Trophoblast cell (in vitro differentiated cells and primary cell): ENCODE measurements around the gene FAM193A.

ENCODE experiments used
- DNase-seq, 2 donors: peaks; one replicate each; pipeline ENCODE4 v3.0.0-alpha.2; 2016
- H2AFZ ChIP-seq: 2 replicates; pipeline ENCODE4 v1.6.1; 2013; ENCODE audit warnings: low read length, moderate library complexity, mild to moderate bottlenecking; ENCODE audit not compliant: insufficient read depth, poor library complexity
- H2AK5ac ChIP-seq: 2 replicates; pipeline ENCODE4 v1.6.1; 2013; ENCODE audit warnings: mild to moderate bottlenecking, low read length
- H2BK120ac ChIP-seq: 2 replicates; pipeline ENCODE4 v1.6.1; 2013; ENCODE audit warnings: low read length, mild to moderate bottlenecking, moderate library complexity; ENCODE audit not compliant: insufficient read depth, poor library complexity
- H2BK12ac ChIP-seq: 2 replicates; pipeline ENCODE4 v1.6.1; 2013; ENCODE audit warnings: mild to moderate bottlenecking, low read length, moderate library complexity
- H2BK5ac ChIP-seq: 2 replicates; pipeline ENCODE4 v1.6.1; 2013; ENCODE audit warnings: low read length, low read depth, moderate library complexity, mild to moderate bottlenecking; ENCODE audit not compliant: poor library complexity
- H3K14ac ChIP-seq: 2 replicates; pipeline ENCODE4 v1.6.1; 2013; ENCODE audit warnings: mild to moderate bottlenecking, low read length
- H3K18ac ChIP-seq: 2 replicates; pipeline ENCODE4 v1.6.1; 2013; ENCODE audit warnings: mild to moderate bottlenecking, low read length
- H3K23ac ChIP-seq: 2 replicates; pipeline ENCODE4 v1.6.1; 2013; ENCODE audit warnings: low read length
- H3K27ac ChIP-seq: 2 replicates; pipeline ENCODE4 v1.5.1; 2013; ENCODE audit warnings: low read depth, mild to moderate bottlenecking, inconsistent platforms, low read length, moderate library complexity
- H3K27me3 ChIP-seq: 2 replicates; pipeline ENCODE4 v1.6.1; 2013; ENCODE audit warnings: inconsistent platforms, mild to moderate bottlenecking, low read length, moderate library complexity; ENCODE audit not compliant: insufficient read depth
- H3K36me3 ChIP-seq, 2 experiments: 1 replicate in 1 of 2; 2 replicates in 1 of 2; pipeline ENCODE4 v1.6.1; 2013; ENCODE audit warnings: low read length in 2 of 2, mild to moderate bottlenecking in 2 of 2, moderate library complexity in 1 of 2; ENCODE audit not compliant: insufficient read depth in 2 of 2, control insufficient read depth in 1 of 2
- H3K4ac ChIP-seq: 2 replicates; pipeline ENCODE4 v1.6.1; 2013; ENCODE audit warnings: low read depth, mild to moderate bottlenecking, low read length, moderate library complexity
- H3K4me1 ChIP-seq, 2 experiments: 1 replicate in 1 of 2; 2 replicates in 1 of 2; pipeline ENCODE4 v1.6.1; 2013; ENCODE audit warnings: low read length in 2 of 2, mild to moderate bottlenecking in 2 of 2, moderate library complexity in 1 of 2; ENCODE audit not compliant: insufficient read depth in 2 of 2, control insufficient read depth in 1 of 2
- H3K4me2 ChIP-seq: 2 replicates; pipeline ENCODE4 v1.6.1; 2013; ENCODE audit warnings: inconsistent platforms, mild to moderate bottlenecking, low read length, moderate library complexity
- H3K4me3 ChIP-seq: 2 replicates; pipeline ENCODE4 v1.5.1; 2013; ENCODE audit warnings: mild to moderate bottlenecking, low read depth, low read length, inconsistent platforms
- H3K79me1 ChIP-seq: one replicate; pipeline ENCODE4 v1.6.1; 2013; ENCODE audit warnings: low read length
- H3K79me2 ChIP-seq: 2 replicates; pipeline ENCODE4 v1.6.1; 2013; ENCODE audit warnings: low read length, mild to moderate bottlenecking; ENCODE audit not compliant: control insufficient read depth, insufficient read depth, poor library complexity
- H3K9ac ChIP-seq: 2 replicates; pipeline ENCODE4 v1.6.1; 2013; ENCODE audit warnings: mild to moderate bottlenecking, low read length
- H3K9me3 ChIP-seq: 2 replicates; pipeline ENCODE4 v1.6.1; 2013; ENCODE audit warnings: low read depth, mild to moderate bottlenecking, control low read depth, inconsistent platforms, low read length; ENCODE audit not compliant: insufficient read depth
- H4K12ac ChIP-seq: 2 replicates; pipeline ENCODE4 v1.6.1; 2013; ENCODE audit warnings: low read depth, mild to moderate bottlenecking, low read length, moderate library complexity
- H4K8ac ChIP-seq: 2 replicates; pipeline ENCODE4 v1.6.1; 2013; ENCODE audit warnings: low read depth, mild to moderate bottlenecking, low read length, moderate library complexity
- H4K91ac ChIP-seq: one replicate; pipeline ENCODE4 v1.6.1; 2013; ENCODE audit warnings: low read depth, mild to moderate bottlenecking, low read length, moderate library complexity
- WGBS: extraction: QIAGEN DNeasy Blood & Tissue Kit; methylation state at CpG from one replicate; pipeline ENCODE4 v1.1.7; 2013; ENCODE audit warnings: missing lambda C conversion rate; ENCODE audit not compliant: insufficient read length, insufficient coverage; ENCODE audit errors: extremely low coverage; 5-methylcytosine and 5-hydroxymethylcytosine counted together

The FAM193A gene

DNA sequence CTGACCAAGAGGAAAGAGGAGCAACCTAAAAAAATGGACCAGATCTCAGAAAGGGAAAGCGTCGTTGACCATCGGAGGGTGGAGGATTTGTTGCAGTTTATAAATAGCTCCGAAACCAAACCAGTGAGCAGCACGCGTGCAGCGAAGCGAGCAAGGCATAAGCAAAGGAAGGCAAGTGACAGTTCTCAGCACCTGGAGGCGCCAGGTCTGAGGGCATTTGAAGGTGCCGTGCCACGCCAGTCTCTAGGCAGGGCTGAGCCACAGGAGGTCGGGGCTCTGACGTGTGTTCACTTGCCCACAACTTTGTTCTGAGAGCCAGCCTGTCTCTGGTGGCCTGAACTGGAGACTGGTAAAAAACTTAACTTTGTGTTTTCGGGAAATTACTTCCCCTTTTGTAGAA is 160.0 kb downstream of the FAM193A start:
- no peak overlapping the region for H3K14ac ChIP-seq
- no peak overlapping the region for H3K4ac ChIP-seq
- DNase-seq: no peak
- peaks cover 58 to 71% of the 10 kb centered on the region in 2 experiments for H3K36me3 ChIP-seq
- no peaks in the 10 kb centered on the region for H3K9me3 ChIP-seq
- H2BK12ac ChIP-seq: no peak overlapping the region
- H3K23ac ChIP-seq: no peak overlapping the region
- WGBS: no CpG with 5 or more reads among the region's 14 CpGs
- no peak overlapping the region for H3K4me2 ChIP-seq
- H3K4me1 ChIP-seq: no peaks in the 10 kb centered on the region
- H4K8ac ChIP-seq: no peak overlapping the region
- H3K9ac ChIP-seq: no peak overlapping the region
- no peak overlapping the region for H3K4me3 ChIP-seq
- no peak overlapping the region for H4K12ac ChIP-seq
- no peak overlapping the region for H2AK5ac ChIP-seq
- no peak overlapping the region for H4K91ac ChIP-seq
- no peaks in the 10 kb centered on the region for H3K79me2 ChIP-seq
- no peak overlapping the region for H3K27ac ChIP-seq
- H2AFZ ChIP-seq: no peak overlapping the region
- no peaks in the 10 kb centered on the region for H3K79me1 ChIP-seq
- H3K27me3 ChIP-seq: no peaks in the 10 kb centered on the region
- no peak overlapping the region for H2BK5ac ChIP-seq
- H3K18ac ChIP-seq: no peak overlapping the region
- H2BK120ac ChIP-seq: no peak overlapping the region

DNA sequence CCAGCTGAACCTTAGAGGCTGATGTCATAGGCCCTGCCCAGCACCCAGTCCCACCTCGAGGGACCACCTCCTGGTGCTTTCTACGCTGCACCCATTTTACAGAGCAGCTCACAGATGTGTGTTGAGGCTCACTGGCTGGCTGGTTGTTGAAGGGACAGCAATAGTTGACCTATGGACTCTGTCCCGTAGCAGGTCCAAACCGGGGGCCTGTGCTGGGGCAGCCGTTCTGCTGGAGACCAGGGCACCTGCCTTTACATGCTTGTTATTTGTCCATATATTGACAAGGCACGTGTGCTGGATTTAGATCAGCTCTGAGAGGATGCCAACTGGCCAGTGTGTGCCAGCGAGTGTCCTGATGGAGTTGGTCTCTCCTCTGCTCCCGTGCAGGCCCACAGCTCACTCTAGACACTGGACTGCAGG is 161.6 kb downstream of the FAM193A start:
- no peaks in the 10 kb centered on the region for H3K27me3 ChIP-seq
- H2BK120ac ChIP-seq: no peak overlapping the region
- no peaks in the 10 kb centered on the region for H3K79me1 ChIP-seq
- no peak overlapping the region for H3K9ac ChIP-seq
- H4K12ac ChIP-seq: peak overlapping the region; percentile 16
- H4K91ac ChIP-seq: no peak overlapping the region
- H3K4me3 ChIP-seq: no peak overlapping the region
- peak overlapping the region; percentile 20 for H3K18ac ChIP-seq
- no CpG with 5 or more reads among the region's 8 CpGs for WGBS
- no peak for DNase-seq
- no peaks in the 10 kb centered on the region for H3K9me3 ChIP-seq
- no peak overlapping the region for H2BK5ac ChIP-seq
- H3K23ac ChIP-seq: no peak overlapping the region
- H3K14ac ChIP-seq: no peak overlapping the region
- H2AFZ ChIP-seq: no peak overlapping the region
- H3K27ac ChIP-seq: no peak overlapping the region
- no peaks in the 10 kb centered on the region for H3K4me1 ChIP-seq
- no peak overlapping the region for H3K4me2 ChIP-seq
- H3K4ac ChIP-seq: no peak overlapping the region
- H3K36me3 ChIP-seq: peaks cover 60 to 70% of the 10 kb centered on the region in 2 experiments
- H4K8ac ChIP-seq: no peak overlapping the region
- H2BK12ac ChIP-seq: no peak overlapping the region
- H3K79me2 ChIP-seq: no peaks in the 10 kb centered on the region
- H2AK5ac ChIP-seq: no peak overlapping the region

DNA sequence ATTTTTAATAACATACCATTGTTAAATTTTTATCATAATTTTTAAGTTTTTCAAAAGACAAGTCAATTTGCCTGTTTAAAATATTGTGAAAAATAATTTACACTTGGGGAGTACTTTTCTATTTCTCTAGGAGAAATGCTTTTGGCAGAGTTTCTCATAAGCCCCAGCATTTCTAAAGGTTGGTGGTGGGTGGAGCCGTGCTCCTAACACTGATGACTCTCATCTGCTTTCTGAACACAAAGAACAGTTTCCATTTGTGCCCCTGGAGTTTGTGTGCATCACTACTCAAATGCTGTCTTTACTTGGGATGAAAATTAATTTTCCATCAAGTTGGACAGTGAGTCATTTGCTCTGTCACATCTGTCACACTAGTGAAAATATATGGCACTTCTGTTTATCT is 162.1 kb downstream of the FAM193A start:
- Histone ChIP-seq H3K27ac (no peak overlapping the region), H2AFZ (no peak overlapping the region), H3K4me3 (no peak overlapping the region), H3K27me3 (no peaks in the 10 kb centered on the region), H3K9me3 (no peaks in the 10 kb centered on the region), H3K4me2 (no peak overlapping the region), H2AK5ac (no peak overlapping the region), H2BK120ac (no peak overlapping the region), H3K14ac (no peak overlapping the region), H3K18ac (no peak overlapping the region), H2BK5ac (no peak overlapping the region), H4K91ac (no peak overlapping the region), H3K79me1 (no peaks in the 10 kb centered on the region), H4K12ac (no peak overlapping the region), H3K36me3 (peaks cover 62 to 73% of the 10 kb centered on the region in 2 experiments), H3K79me2 (no peaks in the 10 kb centered on the region), H3K23ac (no peak overlapping the region), H3K4me1 (no peaks in the 10 kb centered on the region), H3K4ac (no peak overlapping the region), H4K8ac (no peak overlapping the region), H2BK12ac (no peak overlapping the region), H3K9ac (no peak overlapping the region)
- no CpG with 5 or more reads among the region's 1 CpG for WGBS
- DNase-seq: no peak

DNA sequence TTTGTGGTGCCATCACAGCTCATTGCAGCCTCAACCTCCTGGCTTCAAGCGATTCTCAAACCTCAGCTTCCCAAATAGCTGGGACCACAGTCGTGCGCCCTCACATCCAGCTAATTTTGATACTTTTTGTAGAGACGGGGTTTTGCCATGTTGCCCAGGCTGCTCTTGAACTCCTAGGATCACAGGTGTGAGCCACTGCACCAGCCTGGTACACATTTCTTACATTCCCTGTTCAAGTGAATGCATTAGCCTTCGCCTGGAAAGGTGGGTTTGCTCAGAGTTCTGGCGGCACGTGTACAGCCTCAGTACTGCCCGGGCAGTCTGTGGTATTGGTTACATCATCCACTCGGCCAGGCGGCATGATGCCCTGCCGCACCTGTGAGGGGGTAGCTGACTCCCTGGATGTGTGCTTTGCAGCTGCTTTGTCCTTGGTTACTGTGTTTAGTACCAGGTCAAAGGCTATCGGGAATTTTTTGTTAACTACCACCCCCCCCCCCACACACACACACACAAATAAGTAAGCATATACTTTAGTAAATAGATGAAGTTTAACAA is 162.6 kb downstream of the FAM193A start:
- H4K12ac ChIP-seq: no peak overlapping the region
- no peak for DNase-seq
- H4K8ac ChIP-seq: no peak overlapping the region
- H3K23ac ChIP-seq: no peak overlapping the region
- H3K4ac ChIP-seq: no peak overlapping the region
- no peak overlapping the region for H3K4me2 ChIP-seq
- H2AK5ac ChIP-seq: no peak overlapping the region
- no peaks in the 10 kb centered on the region for H3K9me3 ChIP-seq
- no peak overlapping the region for H2AFZ ChIP-seq
- H3K18ac ChIP-seq: no peak overlapping the region
- no peaks in the 10 kb centered on the region for H3K4me1 ChIP-seq
- no CpG with 5 or more reads among the region's 12 CpGs for WGBS
- no peaks in the 10 kb centered on the region for H3K79me1 ChIP-seq
- H2BK12ac ChIP-seq: no peak overlapping the region
- peaks cover 63 to 73% of the 10 kb centered on the region in 2 experiments for H3K36me3 ChIP-seq
- no peaks in the 10 kb centered on the region for H3K79me2 ChIP-seq
- H3K27ac ChIP-seq: no peak overlapping the region
- no peaks in the 10 kb centered on the region for H3K27me3 ChIP-seq
- H3K14ac ChIP-seq: no peak overlapping the region
- no peak overlapping the region for H2BK120ac ChIP-seq
- no peak overlapping the region for H3K9ac ChIP-seq
- no peak overlapping the region for H4K91ac ChIP-seq
- H2BK5ac ChIP-seq: no peak overlapping the region
- no peak overlapping the region for H3K4me3 ChIP-seq
